ENCODE results near the gene KIF1B. TPM values are rescaled to one million over a fixed set of nuclear protein-coding genes. Genes with fewer than 3 reads are reported as not detected.
"Not testable (repeated sequence)": the region's sequence is repeated elsewhere in the genome, so short reads cannot be mapped to it uniquely, and the experiment has no call there.

KIF1B gene
- total RNA-seq, 1 experiment from 2014 or later = 57.7 TPM

GRCh38 chr1:10204003-10204642 lies 6.2 kb upstream of the KIF1B start:
- no peak overlapping the region for H4K8ac ChIP-seq (replicated peaks; ENCODE audit: insufficient read length, low read depth, low read length)
- no peak overlapping the region for H2BK12ac ChIP-seq (ENCODE audit: insufficient read length, low read depth, low read length)
- Mint-ChIP-seq H3K9me3 (no peaks in the 10 kb centered on the region), H3K4me3 (no peak overlapping the region), H3K27me3 (ENCODE audit: low read depth) (no peaks in the 10 kb centered on the region), H3K4me1 (peaks cover 0 to under 1% of the 10 kb centered on the region in 2 experiments; a peak in 2 of 4 replicates), H3K27ac (no peak overlapping the region), H3K36me3 (ENCODE audit: insufficient read depth in 1 of 3, low read depth in 3 of 3) (no peaks in the 10 kb centered on the region)
- H3K79me2 ChIP-seq (ENCODE audit: insufficient read depth, low read length) = no peaks in the 10 kb centered on the region
- no peaks in the 10 kb centered on the region for H3K79me1 ChIP-seq (ENCODE audit: insufficient read depth, low read depth, low read length, poor library complexity, severe bottlenecking)
- H2BK15ac ChIP-seq (ENCODE audit: low read depth, low read length) = no peak overlapping the region
- no peak overlapping the region for H2BK5ac ChIP-seq (ENCODE audit: insufficient read length, low read length)
- no peaks in the 10 kb centered on the region for H3K27me3 ChIP-seq (ENCODE audit: insufficient read depth, low read length)
- H3K56ac ChIP-seq (ENCODE audit: insufficient read length, low read depth, low read length) = no peak overlapping the region
- no peaks in the 10 kb centered on the region for H3K9me3 ChIP-seq (ENCODE audit: control insufficient read depth, low read depth, low read length)
- no peaks in the 10 kb centered on the region for H4K20me1 ChIP-seq (ENCODE audit: control insufficient read depth, insufficient read depth, insufficient read length)
- no peak overlapping the region for H3K27ac ChIP-seq (ENCODE audit: insufficient read length, low read depth, low read length)
- no CpG with 5 or more reads among the region's 7 CpGs for WGBS (ENCODE audit: extremely low coverage, insufficient read length, low lambda C conversion rate)
- H3K14ac ChIP-seq (ENCODE audit: insufficient read depth, low read length) = no peak overlapping the region
- no peak overlapping the region for H2BK120ac ChIP-seq (ENCODE audit: low read depth, low read length, poor library complexity, severe bottlenecking)
- no peak overlapping the region for H3K4ac ChIP-seq (ENCODE audit: low read depth, low read length)
- no peak overlapping the region for H3T11ph ChIP-seq (ENCODE audit: low read length)
- no peaks in the 10 kb centered on the region for H3K23me2 ChIP-seq (ENCODE audit: insufficient read length, low read depth, low read length, poor library complexity, severe bottlenecking)
- H4K5ac ChIP-seq (ENCODE audit: insufficient read length, low read depth, low read length) = no peak overlapping the region
- no peak overlapping the region for H2BK20ac ChIP-seq (ENCODE audit: low read depth, low read length, poor library complexity, severe bottlenecking)
- no peak for TF ChIP-seq CTCF (conservative IDR thresholded peaks at IDR 0.05)
- no peaks in the 10 kb centered on the region for H3K4me1 ChIP-seq (ENCODE audit: insufficient read depth, low read length)
- H3K9ac ChIP-seq (ENCODE audit: extremely low read depth, insufficient read length, low read length) = no peak overlapping the region
- H3K4me2 ChIP-seq (ENCODE audit: insufficient read depth, insufficient read length, low read length) = no peak overlapping the region
- H4K91ac ChIP-seq (ENCODE audit: insufficient read length, low read depth, low read length) = no peak overlapping the region
- no peak overlapping the region for H2AK5ac ChIP-seq (ENCODE audit: insufficient read length, low read length)
- H2AFZ ChIP-seq (ENCODE audit: low read length) = no peak overlapping the region
- H3K23ac ChIP-seq (ENCODE audit: insufficient read length, low read depth, low read length) = no peak overlapping the region
- no peak overlapping the region for H3K18ac ChIP-seq (ENCODE audit: insufficient read length, low read depth, low read length)
- no peak for DNase-seq

- not testable (repeated sequence) for H2BK20ac ChIP-seq (ENCODE audit: low read depth, low read length, poor library complexity, severe bottlenecking); H4K91ac ChIP-seq (ENCODE audit: insufficient read length, low read depth, low read length); H3K27me3 Mint-ChIP-seq (ENCODE audit: low read depth); H3K27ac Mint-ChIP-seq; H3T11ph ChIP-seq (ENCODE audit: low read length); H3K4ac ChIP-seq (ENCODE audit: low read depth, low read length); H3K23me2 ChIP-seq (ENCODE audit: insufficient read length, low read depth, low read length, poor library complexity, severe bottlenecking); H4K5ac ChIP-seq (ENCODE audit: insufficient read length, low read depth, low read length); DNase-seq; H3K9me3 ChIP-seq (ENCODE audit: control insufficient read depth, low read depth, low read length); H3K4me2 ChIP-seq (ENCODE audit: insufficient read depth, insufficient read length, low read length); H2BK15ac ChIP-seq (ENCODE audit: low read depth, low read length); H3K23ac ChIP-seq (ENCODE audit: insufficient read length, low read depth, low read length); H3K56ac ChIP-seq (ENCODE audit: insufficient read length, low read depth, low read length); H2AK5ac ChIP-seq (ENCODE audit: insufficient read length, low read length); H4K20me1 ChIP-seq (ENCODE audit: control insufficient read depth, insufficient read depth, insufficient read length); H3K4me1 ChIP-seq (ENCODE audit: insufficient read depth, low read length); H3K4me1 Mint-ChIP-seq; H2BK12ac ChIP-seq (ENCODE audit: insufficient read length, low read depth, low read length); H3K4me3 Mint-ChIP-seq; H2AFZ ChIP-seq (ENCODE audit: low read length); H3K79me2 ChIP-seq (ENCODE audit: insufficient read depth, low read length); H3K36me3 Mint-ChIP-seq (ENCODE audit: insufficient read depth in 1 of 3, low read depth in 3 of 3); H3K27ac ChIP-seq (ENCODE audit: insufficient read length, low read depth, low read length); H3K9me3 Mint-ChIP-seq; H3K27me3 ChIP-seq (ENCODE audit: insufficient read depth, low read length); H4K8ac ChIP-seq (replicated peaks; ENCODE audit: insufficient read length, low read depth, low read length); H3K18ac ChIP-seq (ENCODE audit: insufficient read length, low read depth, low read length); H3K9ac ChIP-seq (ENCODE audit: extremely low read depth, insufficient read length, low read length); H2BK5ac ChIP-seq (ENCODE audit: insufficient read length, low read length); H2BK120ac ChIP-seq (ENCODE audit: low read depth, low read length, poor library complexity, severe bottlenecking); H3K79me1 ChIP-seq (ENCODE audit: insufficient read depth, low read depth, low read length, poor library complexity, severe bottlenecking); H3K14ac ChIP-seq (ENCODE audit: insufficient read depth, low read length)
- whole genome bisulfite sequencing (ENCODE audit: extremely low coverage, insufficient read length, low lambda C conversion rate) = no CpG with 5 or more reads among the region's 14 CpGs
These were observed 5.2 kb upstream of the KIF1B start for GRCh38 chr1:10205206-10205605.
